Activated CD8-positive, alpha-beta T cell treated with anti-CD3 and anti-CD28 coated beads, Interleukin-2, amount 10 ng/mL, durations not matched to agents 7 days and 5 days (primary cell): Measurements from ENCODE around the gene SHISA9. TPM values are rescaled to one million over a fixed set of nuclear protein-coding genes. Genes with fewer than 3 reads are reported as not detected.

Experiments
- ATAC-seq: fragments of 150-1000 bp; cut with Tn5 transposase; one replicate; pipeline ENCODE4 v1.10.0; 2021; ENCODE audit warnings: moderate library complexity
- CTCF ChIA-PET: fragments of 350-600 bp; sonication (Branson Sonifier 250); formaldehyde crosslinking; loops from one replicate; lab custom pipeline; 2021; ENCODE audit warnings: antibody characterized with exemption; lab: Charles Lee
- POLR2A ChIA-PET: fragments of 350-600 bp; sonication (Branson Sonifier 250); formaldehyde crosslinking; loops from one replicate; lab custom pipeline; 2021; ENCODE audit warnings: antibody characterized with exemption; lab: Charles Lee
- DNase-seq: peaks from one replicate; pipeline ENCODE4 v3.0.0-alpha.2; 2020
- H3K27ac Mint-ChIP-seq: one replicate; pipeline ENCODE4 v1.8.0; 2021; ENCODE audit warnings: mild to moderate bottlenecking, mixed read lengths
- H3K27me3 Mint-ChIP-seq: one replicate; pipeline ENCODE4 v1.8.0; 2021; ENCODE audit warnings: low read depth, mixed read lengths
- H3K36me3 Mint-ChIP-seq: one replicate; pipeline ENCODE4 v1.8.0; 2021; ENCODE audit warnings: low read depth, mixed read lengths
- H3K4me1 Mint-ChIP-seq: one replicate; pipeline ENCODE4 v1.8.0; 2021; ENCODE audit warnings: low read depth, mixed read lengths
- H3K4me3 Mint-ChIP-seq: one replicate; pipeline ENCODE4 v1.8.0; 2021; ENCODE audit warnings: mild to moderate bottlenecking, mixed read lengths
- H3K9me3 Mint-ChIP-seq: one replicate; pipeline ENCODE4 v1.8.0; 2022; ENCODE audit warnings: mixed read lengths; ENCODE audit not compliant: insufficient read depth
- total RNA-seq, 2 experiments: library from RNA; stranded (reverse); gene quantifications; one replicate each; pipeline ENCODE4 v1.2.3, GENCODE V29; 2021

SHISA9 gene
- total RNA-seq, 2 experiments from 2014 or later: not detected

- Mint-ChIP-seq H3K4me1 (no peaks in the 10 kb centered on the region), H3K9me3 (peaks cover 9% of the 10 kb centered on the region), H3K27ac (no peak overlapping the region), H3K36me3 (no peaks in the 10 kb centered on the region), H3K27me3 (no peaks in the 10 kb centered on the region), H3K4me3 (no peak overlapping the region)
- DNase-seq (no peak), ATAC-seq (no peak)
- POLR2A ChIA-PET: no interaction called here
- CTCF ChIA-PET: no interaction called here
These were observed 162.1 kb downstream of the SHISA9 start for GRCh38 chr16:13063457-13063856.

- ChIA-PET CTCF (no interaction called here), POLR2A (no interaction called here)
- Mint-ChIP-seq H3K9me3 (peaks cover 13% of the 10 kb centered on the region), H3K4me3 (no peak overlapping the region), H3K27me3 (no peaks in the 10 kb centered on the region), H3K36me3 (no peaks in the 10 kb centered on the region), H3K27ac (no peak overlapping the region), H3K4me1 (no peaks in the 10 kb centered on the region)
- ATAC-seq (no peak), DNase-seq (no peak)
These were observed 163.4 kb downstream of the SHISA9 start for GRCh38 chr16:13064821-13065220.

GRCh38 chr16:13067648-13068047 is 166.2 kb downstream of the SHISA9 start:
- Mint-ChIP-seq H3K4me3 (no peak overlapping the region), H3K9me3 (peaks cover 13% of the 10 kb centered on the region), H3K4me1 (no peaks in the 10 kb centered on the region), H3K36me3 (no peaks in the 10 kb centered on the region), H3K27me3 (no peaks in the 10 kb centered on the region), H3K27ac (no peak overlapping the region)
- no peak for ATAC-seq
- no peak for DNase-seq
- ChIA-PET CTCF (no interaction called here), POLR2A (no interaction called here)

GRCh38 chr16:13068912-13069583 is 167.7 kb downstream of the SHISA9 start:
- Mint-ChIP-seq H3K4me3 (no peak overlapping the region), H3K36me3 (no peaks in the 10 kb centered on the region), H3K27me3 (no peaks in the 10 kb centered on the region), H3K27ac (no peak overlapping the region), H3K4me1 (no peaks in the 10 kb centered on the region), H3K9me3 (peaks cover 13% of the 10 kb centered on the region)
- ATAC-seq (no peak), DNase-seq (no peak)
- CTCF ChIA-PET: no interaction called here
- POLR2A ChIA-PET: no interaction called here

- no peak for ATAC-seq
- no peaks in the 10 kb centered on the region for H3K4me1 Mint-ChIP-seq
These were observed 168.9 kb downstream of the SHISA9 start for GRCh38 chr16:13070268-13070667.

GRCh38 chr16:13076878-13077277 is 175.5 kb downstream of the SHISA9 start:
- no peaks in the 10 kb centered on the region for H3K27me3 Mint-ChIP-seq
- H3K36me3 Mint-ChIP-seq: no peaks in the 10 kb centered on the region
- CTCF ChIA-PET: no interaction called here
- POLR2A ChIA-PET: no interaction called here
- ATAC-seq: no peak
- DNase-seq: no peak
- H3K4me1 Mint-ChIP-seq: no peaks in the 10 kb centered on the region
- H3K27ac Mint-ChIP-seq: no peak overlapping the region
- H3K9me3 Mint-ChIP-seq: no peaks in the 10 kb centered on the region
- no peak overlapping the region for H3K4me3 Mint-ChIP-seq

More at GRCh38 chr16:13070268-13070667, 168.9 kb downstream of the SHISA9 start:
- Mint-ChIP-seq H3K4me3 (no peak overlapping the region), H3K27me3 (no peaks in the 10 kb centered on the region), H3K9me3 (peaks cover 13% of the 10 kb centered on the region), H3K27ac (no peak overlapping the region), H3K36me3 (no peaks in the 10 kb centered on the region)
- CTCF ChIA-PET: no interaction called here
- POLR2A ChIA-PET: no interaction called here
- no peak for DNase-seq

GRCh38 chr16:13077816-13078215 is 176.4 kb downstream of the SHISA9 start:
- Mint-ChIP-seq H3K36me3 (no peaks in the 10 kb centered on the region), H3K27me3 (no peaks in the 10 kb centered on the region), H3K4me1 (no peaks in the 10 kb centered on the region), H3K4me3 (no peak overlapping the region), H3K9me3 (no peaks in the 10 kb centered on the region), H3K27ac (no peak overlapping the region)
- CTCF ChIA-PET: no interaction called here
- DNase-seq (no peak), ATAC-seq (no peak)
- POLR2A ChIA-PET: no interaction called here

- ATAC-seq (no peak), DNase-seq (no peak)
- H3K4me3 Mint-ChIP-seq: no peak overlapping the region
- CTCF ChIA-PET: no interaction called here
- H3K4me1 Mint-ChIP-seq: no peaks in the 10 kb centered on the region
- POLR2A ChIA-PET: no interaction called here
- no peaks in the 10 kb centered on the region for H3K9me3 Mint-ChIP-seq
- H3K27ac Mint-ChIP-seq: no peak overlapping the region
- H3K27me3 Mint-ChIP-seq: no peaks in the 10 kb centered on the region
- H3K36me3 Mint-ChIP-seq: no peaks in the 10 kb centered on the region
These were observed 179.1 kb downstream of the SHISA9 start for GRCh38 chr16:13080531-13080930.

- ATAC-seq (no peak), DNase-seq (no peak)
- no peaks in the 10 kb centered on the region for H3K27me3 Mint-ChIP-seq
- H3K4me3 Mint-ChIP-seq: no peak overlapping the region
- H3K27ac Mint-ChIP-seq: no peak overlapping the region
- H3K9me3 Mint-ChIP-seq: no peaks in the 10 kb centered on the region
- H3K4me1 Mint-ChIP-seq: no peaks in the 10 kb centered on the region
- CTCF ChIA-PET: no interaction called here
- H3K36me3 Mint-ChIP-seq: no peaks in the 10 kb centered on the region
- POLR2A ChIA-PET: no interaction called here
These were observed 180.5 kb downstream of the SHISA9 start for GRCh38 chr16:13081825-13082331.

GRCh38 chr16:13083681-13084080 is 182.3 kb downstream of the SHISA9 start:
- Mint-ChIP-seq H3K27ac (no peak overlapping the region), H3K36me3 (no peaks in the 10 kb centered on the region), H3K4me1 (no peaks in the 10 kb centered on the region), H3K4me3 (no peak overlapping the region), H3K27me3 (no peaks in the 10 kb centered on the region), H3K9me3 (no peaks in the 10 kb centered on the region)
- ATAC-seq (no peak), DNase-seq (no peak)
- POLR2A ChIA-PET: no interaction called here
- CTCF ChIA-PET: no interaction called here

GRCh38 chr16:13084331-13084730 is 182.9 kb downstream of the SHISA9 start:
- Mint-ChIP-seq H3K27ac (no peak overlapping the region), H3K27me3 (no peaks in the 10 kb centered on the region), H3K36me3 (no peaks in the 10 kb centered on the region), H3K4me1 (no peaks in the 10 kb centered on the region), H3K9me3 (no peaks in the 10 kb centered on the region), H3K4me3 (no peak overlapping the region)
- DNase-seq (no peak), ATAC-seq (no peak)
- ChIA-PET POLR2A (no interaction called here), CTCF (no interaction called here)

GRCh38 chr16:13093661-13094060 is 192.3 kb downstream of the SHISA9 start:
- Mint-ChIP-seq H3K27ac (no peak overlapping the region), H3K36me3 (no peaks in the 10 kb centered on the region), H3K9me3 (peaks cover 5% of the 10 kb centered on the region), H3K4me3 (no peak overlapping the region), H3K27me3 (no peaks in the 10 kb centered on the region), H3K4me1 (no peaks in the 10 kb centered on the region)
- no peak for DNase-seq
- ChIA-PET CTCF (no interaction called here), POLR2A (no interaction called here)
- no peak for ATAC-seq

- Mint-ChIP-seq H3K27me3 (no peaks in the 10 kb centered on the region), H3K27ac (no peak overlapping the region), H3K4me1 (no peaks in the 10 kb centered on the region), H3K36me3 (no peaks in the 10 kb centered on the region), H3K9me3 (peaks cover 5% of the 10 kb centered on the region), H3K4me3 (no peak overlapping the region)
- ChIA-PET POLR2A (interaction anchor here (0.6 kb wide), 1 partner anchor 694 kb away, joined by 3 read pairs; no protein-coding TSS in a partner anchor), CTCF (no interaction called here)
- ATAC-seq (no peak), DNase-seq (no peak)
These were observed 193.7 kb downstream of the SHISA9 start for GRCh38 chr16:13095061-13095460.
